Endothelial cell of umbilical vein (primary cell): ENCODE data around the gene CYP3A5. TPM values are rescaled to one million over a fixed set of nuclear protein-coding genes. Genes with fewer than 3 reads are reported as not detected.

Experiments used
- BruUV-seq: library from RNA; stranded (reverse); fragments of 400-500 nt; replicated peaks from 2 replicates; lab custom pipeline; 2021; lab: Mats Ljungman, UMichigan
- CTCF ChIA-PET: fragments of 300-600, 350-600 bp; sonication (Branson Sonifier 250); formaldehyde crosslinking; loops from one replicate; lab custom pipeline; 2021; ENCODE audit warnings: antibody characterized with exemption, inconsistent platforms; lab: Charles Lee
- POLR2A ChIA-PET: fragments of 300-600, 350-600 bp; sonication (Branson Sonifier 250); formaldehyde crosslinking; loops from one replicate; lab custom pipeline; 2021; ENCODE audit warnings: antibody characterized with exemption, inconsistent platforms; lab: Charles Lee
- DNase-seq: peaks from one replicate; pipeline ENCODE4 v3.0.0-alpha.2; 2011; ENCODE audit warnings: low read depth, low spot score
- FAIRE-seq: peaks from 2 replicates; lab custom pipeline; 2011; peaks lifted over from hg19 to GRCh38; lab: Jason Lieb, UNC
- H2AFZ ChIP-seq: 2 replicates; pipeline ENCODE4 v1.6.0; 2012; ENCODE audit warnings: low read depth, low read length, control low read depth, inconsistent platforms
- H3K27ac ChIP-seq: 2 replicates; pipeline ENCODE4 v1.5.1; 2011; ENCODE audit warnings: low read depth, mild to moderate bottlenecking, control low read depth, low read length, moderate library complexity; ENCODE audit not compliant: insufficient read depth
- H3K27me3 ChIP-seq, 2 experiments: 2 replicates each; pipeline versions ENCODE4 v1.6.0 to v1.6.1; 2011; ENCODE audit warnings: low read length in 2 of 2, mixed read lengths in 1 of 2; ENCODE audit not compliant: control insufficient read depth in 2 of 2, insufficient read depth in 2 of 2
- H3K36me3 ChIP-seq, 2 experiments: 2 replicates in 1 of 2; 3 replicates in 1 of 2; pipeline ENCODE4 v1.5.1; 2011; ENCODE audit warnings: low read length in 2 of 2, mild to moderate bottlenecking in 1 of 2, moderate library complexity in 1 of 2; ENCODE audit not compliant: control insufficient read depth in 2 of 2, insufficient read depth in 2 of 2; ENCODE audit errors: extremely low read depth in 1 of 2
- H3K4me1 ChIP-seq: 3 replicates; pipeline ENCODE4 v1.5.1; 2011; ENCODE audit warnings: mild to moderate bottlenecking, low read length; ENCODE audit not compliant: control insufficient read depth, insufficient read depth; ENCODE audit errors: extremely low read depth
- H3K4me2 ChIP-seq: 2 replicates; pipeline ENCODE4 v1.6.1; 2011; ENCODE audit warnings: low read length, control low read depth, mixed read lengths; ENCODE audit not compliant: insufficient read depth
- H3K4me3 ChIP-seq, 3 experiments: fragments of 200-600 bp in 1 of 3; sonication (generic), shearing (Covaris generic) in 1 of 3; replicated peaks in 1 of 3; 2 replicates each; pipeline ENCODE4 v1.5.1; 2011 to 2016; ENCODE audit warnings: control low read depth in 3 of 3, low read length in 3 of 3, mild to moderate bottlenecking in 2 of 3, inconsistent platforms in 1 of 3, low read depth in 1 of 3, moderate library complexity in 1 of 3; ENCODE audit not compliant: insufficient read depth in 1 of 3
- H3K79me2 ChIP-seq: 2 replicates; pipeline ENCODE4 v1.6.0; 2012; ENCODE audit warnings: low read length, inconsistent platforms; ENCODE audit not compliant: control insufficient read depth, insufficient read depth
- H3K9ac ChIP-seq: replicated peaks from 2 replicates; pipeline ENCODE3; 2011; ENCODE audit warnings: low read length, control low read depth; ENCODE audit not compliant: insufficient read depth; ENCODE audit errors: extremely low read depth
- H3K9me1 ChIP-seq: replicated peaks from 3 replicates; pipeline ENCODE4 v1.6.0; 2011; ENCODE audit warnings: mild to moderate bottlenecking, low read length; ENCODE audit not compliant: control insufficient read depth, insufficient read depth; ENCODE audit errors: extremely low read depth
- H3K9me3 ChIP-seq: replicated peaks from 2 replicates; pipeline ENCODE4 v1.5.1; 2012; ENCODE audit warnings: low read length, inconsistent platforms; ENCODE audit not compliant: control insufficient read depth, insufficient read depth
- H4K20me1 ChIP-seq: replicated peaks from 2 replicates; pipeline ENCODE3; 2011; ENCODE audit warnings: mild to moderate bottlenecking, low read length; ENCODE audit not compliant: control insufficient read depth, insufficient read depth; ENCODE audit errors: extremely low read depth
- EZH2 ChIP-seq: IDR thresholded peaks from 2 replicates; pipeline ENCODE4 v1.6.1; 2012; ENCODE audit warnings: borderline replicate concordance, low read depth, mild to moderate bottlenecking, moderate library complexity, low read length, inconsistent platforms; ENCODE audit not compliant: severe bottlenecking
- FOS ChIP-seq: IDR thresholded peaks from 2 replicates; pipeline ENCODE4 v1.6.1; 2011; ENCODE audit warnings: mild to moderate bottlenecking, low read length, moderate library complexity, borderline replicate concordance; ENCODE audit not compliant: insufficient read depth
- GATA2 ChIP-seq: IDR thresholded peaks from 2 replicates; pipeline ENCODE4 v1.7.0; 2011; ENCODE audit warnings: low read depth, mild to moderate bottlenecking, moderate library complexity, mixed read lengths, low read length; ENCODE audit not compliant: insufficient read length, insufficient read depth
- JUN ChIP-seq: IDR thresholded peaks from 2 replicates; pipeline ENCODE4 v1.6.1; 2011; ENCODE audit warnings: borderline replicate concordance, low read depth; ENCODE audit not compliant: insufficient read length, insufficient read depth
- MYC ChIP-seq: IDR thresholded peaks from one replicate; pipeline ENCODE4 v1.6.1; 2011; ENCODE audit warnings: mild to moderate bottlenecking, low read depth, low read length
- POLR2A ChIP-seq: IDR thresholded peaks from 2 replicates; pipeline ENCODE4 v1.6.1; 2012; ENCODE audit warnings: low read depth, mild to moderate bottlenecking, control low read depth, low read length
- POLR2AphosphoS5 ChIP-seq: IDR thresholded peaks from 2 replicates; pipeline ENCODE4 v1.6.1; 2012; ENCODE audit warnings: low read depth, mild to moderate bottlenecking, control low read depth, low read length, moderate library complexity; ENCODE audit not compliant: insufficient read depth
- dilution Hi-C: fragments of 300-500 bp; cut with MboI; formaldehyde crosslinking; loops from one replicate; pipeline ENCODE4 v1.15.0; 2019; ENCODE audit warnings: low sequenced_read_pairs; ENCODE audit not compliant: extremely low pct_ligation_motif_present
- intact Hi-C: fragments of 100-400 bp; cut with micrococcal nuclease; formaldehyde crosslinking; loops from one replicate; pipeline ENCODE4 v1.10.0; 2022
- polyA plus RNA-seq, 4 experiments: library from polyadenylated mRNA; depleted of rRNA in 3 of 4; stranded (reverse) in 3 of 4; unstranded in 1 of 4; fragments of >200 nt; gene quantifications; 2 replicates each; pipeline versions ENCODE4 v1.2.1 to v1.2.3, GENCODE V29; 2011 to 2012; ENCODE audit warnings: missing spikeins in 1 of 4
- total RNA-seq: library from RNA; stranded (reverse); gene quantifications from 2 replicates; pipeline ENCODE4 v1.2.3, GENCODE V29; 2021
- TF ChIP-seq, protein P1 (sequence below): IDR thresholded peaks from 2 replicates; pipeline ENCODE4 v1.6.1; 2011; ENCODE audit not compliant: insufficient read depth, insufficient read length
- TF ChIP-seq, protein P2 (sequence below), 2 donors: IDR thresholded peaks; 1 replicate in 1 of 2; 2 replicates in 1 of 2; pipeline ENCODE4 v1.5.1; 2011; ENCODE audit warnings: low read length in 2 of 2, mild to moderate bottlenecking in 2 of 2, moderate library complexity in 2 of 2, control low read depth in 1 of 2, inconsistent platforms in 1 of 2, low read depth in 1 of 2; ENCODE audit not compliant: insufficient read depth in 1 of 2; ENCODE audit errors: extremely low read depth in 1 of 2

Gene CYP3A5
- total and polyA plus RNA-seq, 2 donors (not counting 3 experiments of a cell fraction or from before 2014, with no cell fraction given), result not detected

DNA sequence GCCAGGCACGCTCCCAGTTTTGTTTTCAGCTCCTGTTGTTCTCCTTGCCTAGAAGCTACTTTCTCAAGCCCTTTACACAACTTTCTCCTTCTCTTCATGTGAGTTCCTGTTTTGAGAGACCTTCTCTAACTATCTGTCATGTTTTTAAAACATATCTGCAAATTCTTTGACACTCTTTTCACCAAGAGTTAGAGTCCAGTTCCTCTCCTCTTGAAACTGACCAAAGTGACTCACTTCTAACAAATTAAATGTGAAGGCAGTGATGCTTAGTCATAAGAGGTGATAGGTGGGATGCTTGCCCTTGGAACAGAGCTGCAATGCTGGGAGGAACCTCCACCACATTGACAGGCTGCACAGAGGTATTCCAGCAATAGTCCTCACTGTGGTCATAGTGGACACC lies 37.8 kb downstream of the CYP3A5 start:
- dilution Hi-C loops, result no loop called here
- Histone ChIP-seq H3K9me1 (no peaks in the 10 kb centered on the region), H3K9ac (no peak overlapping the region), H3K4me3 (no peak overlapping the region), H3K36me3 (no peaks in the 10 kb centered on the region), H3K27me3 (no peaks in the 10 kb centered on the region), H3K27ac (no peak overlapping the region), H3K9me3 (no peaks in the 10 kb centered on the region), H3K4me2 (no peak overlapping the region), H2AFZ (no peak overlapping the region), H3K4me1 (no peaks in the 10 kb centered on the region), H4K20me1 (no peaks in the 10 kb centered on the region), H3K79me2 (no peaks in the 10 kb centered on the region)
- intact Hi-C loops, result no loop called here
- CTCF ChIA-PET, result interaction anchor here (1.3 kb wide), 1 partner anchor 10 kb away, joined by 5 read pairs; no protein-coding TSS in a partner anchor
- DNase-seq (no peak), FAIRE-seq (no peak)
- no TSS peak for BruUV-seq
- TF ChIP-seq, protein P1, sequence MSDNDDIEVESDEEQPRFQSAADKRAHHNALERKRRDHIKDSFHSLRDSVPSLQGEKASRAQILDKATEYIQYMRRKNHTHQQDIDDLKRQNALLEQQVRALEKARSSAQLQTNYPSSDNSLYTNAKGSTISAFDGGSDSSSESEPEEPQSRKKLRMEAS, result no peak
- TF ChIP-seq FOS, result no peak
- no peak for TF ChIP-seq POLR2A
- TF ChIP-seq EZH2, result no peak
- TF ChIP-seq MYC, result no peak
- TF ChIP-seq POLR2AphosphoS5, result no peak
- TF ChIP-seq GATA2, result no peak
- POLR2A ChIA-PET, result no interaction called here

DNA sequence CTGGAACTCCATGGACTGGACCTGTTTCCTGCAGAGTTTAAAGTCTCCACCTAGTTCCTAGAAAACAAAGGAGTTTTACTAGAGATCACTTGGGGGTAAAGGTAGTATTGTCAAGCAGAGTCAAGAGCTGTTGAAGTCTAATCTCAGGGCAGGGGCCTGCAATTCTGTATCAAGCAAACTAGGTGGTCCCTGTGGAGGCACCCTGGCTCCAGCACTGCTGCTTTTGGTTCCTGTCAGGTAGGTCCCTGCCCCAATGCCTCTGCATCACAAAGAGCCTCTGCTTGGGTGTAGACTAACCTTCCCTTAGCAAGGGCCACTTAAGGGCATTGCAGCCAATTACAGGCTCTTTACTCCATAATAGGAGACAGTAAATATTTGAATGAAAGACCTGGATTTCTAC lies 40.5 kb downstream of the CYP3A5 start:
- TF ChIP-seq MYC (no peak), JUN (no peak), FOS (no peak), POLR2AphosphoS5 (no peak), EZH2 (no peak), POLR2A (no peak), GATA2 (no peak)
- TF ChIP-seq, protein P1, result no peak
- TF ChIP-seq, protein P2, sequence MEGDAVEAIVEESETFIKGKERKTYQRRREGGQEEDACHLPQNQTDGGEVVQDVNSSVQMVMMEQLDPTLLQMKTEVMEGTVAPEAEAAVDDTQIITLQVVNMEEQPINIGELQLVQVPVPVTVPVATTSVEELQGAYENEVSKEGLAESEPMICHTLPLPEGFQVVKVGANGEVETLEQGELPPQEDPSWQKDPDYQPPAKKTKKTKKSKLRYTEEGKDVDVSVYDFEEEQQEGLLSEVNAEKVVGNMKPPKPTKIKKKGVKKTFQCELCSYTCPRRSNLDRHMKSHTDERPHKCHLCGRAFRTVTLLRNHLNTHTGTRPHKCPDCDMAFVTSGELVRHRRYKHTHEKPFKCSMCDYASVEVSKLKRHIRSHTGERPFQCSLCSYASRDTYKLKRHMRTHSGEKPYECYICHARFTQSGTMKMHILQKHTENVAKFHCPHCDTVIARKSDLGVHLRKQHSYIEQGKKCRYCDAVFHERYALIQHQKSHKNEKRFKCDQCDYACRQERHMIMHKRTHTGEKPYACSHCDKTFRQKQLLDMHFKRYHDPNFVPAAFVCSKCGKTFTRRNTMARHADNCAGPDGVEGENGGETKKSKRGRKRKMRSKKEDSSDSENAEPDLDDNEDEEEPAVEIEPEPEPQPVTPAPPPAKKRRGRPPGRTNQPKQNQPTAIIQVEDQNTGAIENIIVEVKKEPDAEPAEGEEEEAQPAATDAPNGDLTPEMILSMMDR (IDR thresholded peaks at IDR 0.05; ENCODE audit: extremely low read depth in 1 of 2, insufficient read depth in 1 of 2, low read depth in 1 of 2, low read length in 2 of 2), result no peak
- intact Hi-C loops, result no loop called here
- FAIRE-seq, result no peak

More for the DNA sequence above, 40.5 kb downstream of the CYP3A5 start:
- H3K9ac ChIP-seq, result no peak overlapping the region
- ChIA-PET CTCF (no interaction called here), POLR2A (no interaction called here)
- H4K20me1 ChIP-seq, result no peaks in the 10 kb centered on the region
- no TSS peak for BruUV-seq
- no peaks in the 10 kb centered on the region for H3K27me3 ChIP-seq
- no peak overlapping the region for H2AFZ ChIP-seq
- no peaks in the 10 kb centered on the region for H3K36me3 ChIP-seq
- H3K27ac ChIP-seq, result no peak overlapping the region
- dilution Hi-C loops, result no loop called here
- H3K4me1 ChIP-seq, result no peaks in the 10 kb centered on the region
- no peak for DNase-seq
- no peak overlapping the region for H3K4me2 ChIP-seq
- no peaks in the 10 kb centered on the region for H3K79me2 ChIP-seq
- H3K9me3 ChIP-seq, result no peaks in the 10 kb centered on the region
- H3K9me1 ChIP-seq, result no peaks in the 10 kb centered on the region
- H3K4me3 ChIP-seq, result no peak overlapping the region
